BJ (cell line): ENCODE results near the gene WDR91. TPM values are rescaled to one million over a fixed set of nuclear protein-coding genes. Genes with fewer than 3 reads are reported as not detected.

Experiments used
- CTCF ChIA-PET: fragments of 350-600 bp; formaldehyde crosslinking; extraction: SDS; loops from one replicate; lab custom pipeline; 2021; ENCODE audit warnings: antibody characterized with exemption, inconsistent platforms; lab: Yijun Ruan, JAX
- POLR2A ChIA-PET: fragments of 300-600 bp; sonication (Branson Sonifier 250); formaldehyde crosslinking; extraction: SDS; loops from one replicate; lab custom pipeline; 2021; ENCODE audit warnings: antibody characterized with exemption; lab: Charles Lee
- DNase-seq: peaks from one replicate; pipeline ENCODE4 v3.0.0-alpha.2; 2011; ENCODE audit warnings: low read depth
- H3K27me3 ChIP-seq: 2 replicates; pipeline ENCODE4 v1.6.0; 2011; ENCODE audit warnings: low read length; ENCODE audit not compliant: control insufficient read depth, insufficient read depth
- H3K36me3 ChIP-seq: 2 replicates; pipeline ENCODE4 v1.5.1; 2011; ENCODE audit warnings: low read length; ENCODE audit not compliant: control insufficient read depth, insufficient read depth
- H3K4me3 ChIP-seq: 2 replicates; pipeline ENCODE4 v1.5.1; 2011; ENCODE audit warnings: low read depth, mild to moderate bottlenecking, control low read depth, low read length
- polyA plus RNA-seq: library from polyadenylated mRNA; depleted of rRNA; stranded (reverse); fragments of >200 nt; gene quantifications from 2 replicates; pipeline ENCODE4 v1.2.3, GENCODE V29; 2011
- TF ChIP-seq, protein P1 (sequence below): IDR thresholded peaks from 2 replicates; pipeline ENCODE4 v1.5.1; 2011; ENCODE audit warnings: low read depth, mild to moderate bottlenecking, control low read depth, inconsistent platforms, low read length, moderate library complexity; ENCODE audit not compliant: insufficient read depth

WDR91 gene
- polyA plus RNA-seq, 1 experiment: 14.2 TPM

DNA sequence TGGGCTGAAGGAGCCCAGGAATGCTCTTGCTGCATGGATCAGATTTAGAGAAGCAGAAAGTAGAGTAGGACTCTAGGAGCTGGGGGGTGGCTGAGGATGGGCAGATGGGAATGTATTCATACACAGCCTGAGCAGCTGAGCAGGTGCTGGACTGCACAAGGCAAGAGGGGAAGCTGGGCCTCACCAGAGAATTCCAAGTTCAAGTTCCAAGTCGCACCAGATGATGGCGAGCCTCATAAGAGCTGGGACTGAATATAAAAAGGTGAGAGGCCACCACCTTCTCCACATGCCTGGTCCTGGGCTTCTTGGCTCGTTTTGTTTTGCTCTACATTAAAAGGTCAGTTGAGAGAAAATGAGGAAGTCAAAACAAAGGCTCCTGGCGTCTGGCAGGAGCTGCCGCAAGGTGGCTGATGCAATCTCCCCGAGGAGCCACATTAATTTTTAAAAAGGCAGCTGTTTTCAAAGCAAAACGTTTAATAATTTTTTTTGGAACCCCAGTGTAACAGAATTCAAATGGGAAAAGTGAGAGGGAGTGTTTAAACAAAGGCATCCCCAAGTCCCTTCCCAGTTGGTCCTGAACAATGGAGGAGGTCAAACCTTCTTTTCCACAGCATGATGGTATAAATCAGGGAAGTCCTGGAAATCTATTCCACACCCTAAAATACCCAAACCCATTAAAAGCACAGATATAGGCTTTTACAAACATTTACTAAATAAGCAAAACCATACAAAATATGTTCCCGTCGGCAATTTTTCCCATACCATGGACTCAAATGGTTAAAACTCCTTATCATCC, 50.3 kb downstream of the WDR91 start:
- TF ChIP-seq, protein P1, sequence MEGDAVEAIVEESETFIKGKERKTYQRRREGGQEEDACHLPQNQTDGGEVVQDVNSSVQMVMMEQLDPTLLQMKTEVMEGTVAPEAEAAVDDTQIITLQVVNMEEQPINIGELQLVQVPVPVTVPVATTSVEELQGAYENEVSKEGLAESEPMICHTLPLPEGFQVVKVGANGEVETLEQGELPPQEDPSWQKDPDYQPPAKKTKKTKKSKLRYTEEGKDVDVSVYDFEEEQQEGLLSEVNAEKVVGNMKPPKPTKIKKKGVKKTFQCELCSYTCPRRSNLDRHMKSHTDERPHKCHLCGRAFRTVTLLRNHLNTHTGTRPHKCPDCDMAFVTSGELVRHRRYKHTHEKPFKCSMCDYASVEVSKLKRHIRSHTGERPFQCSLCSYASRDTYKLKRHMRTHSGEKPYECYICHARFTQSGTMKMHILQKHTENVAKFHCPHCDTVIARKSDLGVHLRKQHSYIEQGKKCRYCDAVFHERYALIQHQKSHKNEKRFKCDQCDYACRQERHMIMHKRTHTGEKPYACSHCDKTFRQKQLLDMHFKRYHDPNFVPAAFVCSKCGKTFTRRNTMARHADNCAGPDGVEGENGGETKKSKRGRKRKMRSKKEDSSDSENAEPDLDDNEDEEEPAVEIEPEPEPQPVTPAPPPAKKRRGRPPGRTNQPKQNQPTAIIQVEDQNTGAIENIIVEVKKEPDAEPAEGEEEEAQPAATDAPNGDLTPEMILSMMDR: no peak
- peaks cover 4% of the 10 kb centered on the region; the same call in 1 of the 2 replicates for H3K36me3 ChIP-seq
- no peak for DNase-seq
- H3K4me3 ChIP-seq: no peak overlapping the region
- POLR2A ChIA-PET: no interaction called here
- no peaks in the 10 kb centered on the region for H3K27me3 ChIP-seq
- CTCF ChIA-PET: interaction anchor here (0.8 to 1.0 kb wide), 3 partner anchors 9 to 471 kb away, joined by 3 to 4 read pairs (median 3); partner anchors contain the start of gene AGBL3

DNA sequence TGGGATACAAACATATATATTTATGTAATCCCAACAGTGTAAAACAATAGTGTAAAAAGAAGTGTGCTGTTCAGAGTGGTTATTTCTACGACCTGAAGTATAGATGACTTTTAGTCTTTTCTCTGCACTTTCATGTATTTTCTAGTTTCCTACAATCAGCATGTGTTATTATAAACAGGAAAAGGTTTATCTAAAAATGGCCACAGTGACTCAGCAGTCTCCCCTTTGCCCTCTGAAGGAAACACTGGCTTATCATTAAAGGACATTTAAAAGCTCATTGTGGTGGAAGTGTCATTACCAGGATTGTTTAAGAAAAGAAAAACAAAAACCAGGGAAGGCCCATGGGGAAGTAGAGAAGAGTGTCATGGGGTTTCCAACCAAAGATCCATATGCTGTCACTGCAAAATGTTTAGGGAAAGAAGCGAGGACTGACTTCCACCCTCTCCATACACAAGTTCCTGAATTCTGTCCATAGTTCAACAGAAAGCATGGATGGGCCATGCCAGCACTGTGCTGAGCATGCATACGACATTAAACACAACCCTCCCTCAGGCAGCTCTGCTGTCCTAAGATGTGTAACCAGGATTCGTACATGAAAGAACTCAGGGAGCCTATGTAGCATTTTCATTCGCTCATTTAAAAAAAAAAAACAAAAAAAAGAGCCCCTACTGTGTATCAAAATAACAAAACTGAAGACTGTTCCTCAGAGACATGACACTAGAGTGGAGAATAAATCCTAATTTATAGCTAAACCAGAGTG, 51.0 kb downstream of the WDR91 start:
- ChIA-PET POLR2A (no interaction called here), CTCF (interaction anchor here (0.8 to 1.0 kb wide), 3 partner anchors 10 to 470 kb away, joined by 3 to 4 read pairs (median 3); partner anchors contain the start of gene AGBL3)
- TF ChIP-seq, protein P1: no peak

DNA sequence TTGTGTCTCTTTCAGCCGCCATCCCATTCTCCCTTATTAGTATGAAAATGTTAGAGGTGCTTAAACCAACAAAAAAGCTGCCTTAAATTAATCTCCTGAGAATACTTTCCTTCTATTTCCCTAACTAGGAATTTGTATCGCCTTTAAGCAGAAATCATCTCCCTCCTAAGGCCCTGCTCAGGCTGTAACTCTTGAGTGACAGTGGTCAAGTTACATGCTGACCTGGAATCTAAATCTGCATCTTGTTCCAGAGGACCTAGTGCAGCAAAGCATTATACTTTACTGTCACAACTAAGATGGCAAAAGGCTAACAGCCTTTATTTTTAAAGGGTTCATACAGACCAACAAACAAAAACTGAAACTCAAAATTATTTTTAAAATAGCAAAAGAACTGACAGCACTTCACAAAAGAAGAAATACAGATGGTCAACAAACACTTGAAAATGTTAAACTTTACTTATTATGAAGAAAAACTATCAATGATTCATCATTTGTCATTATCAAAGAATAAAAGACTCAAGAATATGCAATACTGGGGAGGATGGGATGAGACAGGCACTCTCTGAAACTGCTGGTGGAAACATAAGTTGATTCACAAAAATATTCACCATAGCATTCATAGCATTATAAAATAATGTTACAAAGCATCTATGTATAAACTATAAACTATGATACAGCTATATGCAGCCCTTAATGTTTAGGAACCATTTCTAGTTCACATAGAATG, 51.8 kb downstream of the WDR91 start:
- Histone ChIP-seq H3K27me3 (no peaks in the 10 kb centered on the region), H3K36me3 (no peaks in the 10 kb centered on the region), H3K4me3 (no peak overlapping the region)
- CTCF ChIA-PET: interaction anchor here (1.1 kb wide), 1 partner anchor 9 kb away, joined by 3 read pairs; no protein-coding TSS in a partner anchor
- TF ChIP-seq, protein P1: no peak
- no peak for DNase-seq
- POLR2A ChIA-PET: no interaction called here

More for the DNA sequence above, 51.0 kb downstream of the WDR91 start:
- H3K27me3 ChIP-seq: no peaks in the 10 kb centered on the region
- H3K4me3 ChIP-seq: no peak overlapping the region
- no peak for DNase-seq
- 0 out of 2 replicates have a peak, but pooled peaks cover under 1% of the 10 kb centered on the region for H3K36me3 ChIP-seq

DNA sequence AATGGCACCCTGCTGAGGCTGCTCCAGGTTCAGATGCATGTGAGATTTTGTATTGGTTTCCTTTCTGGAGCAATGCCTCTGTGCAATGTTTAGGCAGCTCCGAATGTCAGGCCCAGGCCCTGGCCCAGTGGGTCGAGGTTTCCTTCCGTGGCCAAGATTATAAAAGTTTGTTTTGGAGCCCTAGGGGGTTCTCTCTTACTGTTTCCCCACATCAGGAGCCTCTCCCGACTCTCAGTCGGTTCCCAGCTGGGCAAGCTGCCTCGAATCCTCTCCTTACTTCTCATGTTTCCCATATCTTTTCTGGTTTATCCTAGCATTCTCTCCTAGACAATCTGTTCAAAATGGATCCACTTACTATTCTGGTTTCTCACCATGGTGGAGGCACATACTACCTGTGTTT, 52.5 kb downstream of the WDR91 start:
- CTCF ChIA-PET: interaction anchor here (1.1 kb wide), 1 partner anchor 10 kb away, joined by 3 read pairs; no protein-coding TSS in a partner anchor
- H3K4me3 ChIP-seq: no peak overlapping the region
- no peaks in the 10 kb centered on the region for H3K36me3 ChIP-seq
- TF ChIP-seq, protein P1: no peak
- POLR2A ChIA-PET: no interaction called here
- no peak for DNase-seq
- H3K27me3 ChIP-seq: no peaks in the 10 kb centered on the region
